ENCODE measurements around the gene RNASE11. TPM values are rescaled to one million over a fixed set of nuclear protein-coding genes. Genes with fewer than 3 reads are reported as not detected.

Gene RNASE11
- polyA plus RNA-seq, 1 donor (not counting 4 experiments of a cell fraction or from before 2014, with no cell fraction given), result not detected

DNA sequence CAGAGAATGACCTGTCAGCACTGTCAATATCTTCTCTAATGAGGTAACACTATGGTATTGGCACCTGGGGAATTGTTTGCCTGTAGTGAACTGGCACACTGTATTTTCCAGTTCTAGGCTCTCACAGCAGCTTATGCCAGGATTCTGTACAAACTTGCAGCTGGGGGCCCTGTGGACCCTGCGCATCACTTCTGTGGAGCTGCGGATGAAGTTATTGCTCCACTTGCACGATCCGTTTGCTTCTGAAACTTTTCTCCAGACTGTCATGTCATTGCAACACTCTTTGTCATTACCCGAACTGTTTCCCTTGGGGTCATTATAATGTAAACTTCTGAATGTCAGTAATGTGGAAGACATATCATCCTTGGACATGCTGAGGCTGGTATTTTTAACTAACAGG lies 3.9 kb downstream of the RNASE11 start:
- H3K9ac ChIP-seq (ENCODE audit: control insufficient read depth, extremely low read depth, insufficient read depth, low read length), result no peak overlapping the region
- no peak overlapping the region for H3K27ac ChIP-seq (ENCODE audit: control insufficient read depth, insufficient read depth, low read length)
- TF ChIP-seq EZH2 (IDR thresholded peaks at IDR 0.05; ENCODE audit: low read length), result no peak
- TF ChIP-seq, protein P1, sequence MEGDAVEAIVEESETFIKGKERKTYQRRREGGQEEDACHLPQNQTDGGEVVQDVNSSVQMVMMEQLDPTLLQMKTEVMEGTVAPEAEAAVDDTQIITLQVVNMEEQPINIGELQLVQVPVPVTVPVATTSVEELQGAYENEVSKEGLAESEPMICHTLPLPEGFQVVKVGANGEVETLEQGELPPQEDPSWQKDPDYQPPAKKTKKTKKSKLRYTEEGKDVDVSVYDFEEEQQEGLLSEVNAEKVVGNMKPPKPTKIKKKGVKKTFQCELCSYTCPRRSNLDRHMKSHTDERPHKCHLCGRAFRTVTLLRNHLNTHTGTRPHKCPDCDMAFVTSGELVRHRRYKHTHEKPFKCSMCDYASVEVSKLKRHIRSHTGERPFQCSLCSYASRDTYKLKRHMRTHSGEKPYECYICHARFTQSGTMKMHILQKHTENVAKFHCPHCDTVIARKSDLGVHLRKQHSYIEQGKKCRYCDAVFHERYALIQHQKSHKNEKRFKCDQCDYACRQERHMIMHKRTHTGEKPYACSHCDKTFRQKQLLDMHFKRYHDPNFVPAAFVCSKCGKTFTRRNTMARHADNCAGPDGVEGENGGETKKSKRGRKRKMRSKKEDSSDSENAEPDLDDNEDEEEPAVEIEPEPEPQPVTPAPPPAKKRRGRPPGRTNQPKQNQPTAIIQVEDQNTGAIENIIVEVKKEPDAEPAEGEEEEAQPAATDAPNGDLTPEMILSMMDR (optimal IDR thresholded peaks at IDR 0.05 in 1 of 3, IDR thresholded peaks at IDR 0.05 in 1 of 3, conservative IDR thresholded peaks at IDR 0.05 in 1 of 3; ENCODE audit: extremely low read depth in 1 of 3, insufficient read depth in 2 of 3, low read length in 3 of 3), result no peak
- DNase-seq (ENCODE audit: low read depth, low spot score), result no peak
- no peaks in the 10 kb centered on the region for H3K9me1 ChIP-seq (ENCODE audit: control insufficient read depth, extremely low read depth, insufficient read depth, low read length)
- peaks cover 3% of the 10 kb centered on the region for H3K27me3 ChIP-seq (ENCODE audit: control insufficient read depth, extremely low read depth, insufficient read depth, low read length)
- H3K36me3 ChIP-seq (ENCODE audit: control insufficient read depth in 2 of 2, extremely low read depth in 1 of 2, insufficient read depth in 2 of 2, low read length in 2 of 2), result no peaks in the 10 kb centered on the region
- H3K4me3 ChIP-seq (ENCODE audit: control insufficient read depth in 2 of 3, extremely low read depth in 1 of 3, insufficient read depth in 2 of 3, low read depth in 1 of 3, low read length in 3 of 3), result no peak overlapping the region
- dilution Hi-C loops (cut with MboI; ENCODE audit: extremely low pct_ligation_motif_present, low sequenced_read_pairs), result no loop called here
- no peak overlapping the region for H2AFZ ChIP-seq (ENCODE audit: control insufficient read depth, low read length)
- no peaks in the 10 kb centered on the region for H3K79me2 ChIP-seq (ENCODE audit: control insufficient read depth, insufficient read depth, low read length)
- no peak for FAIRE-seq
- H3K9me3 ChIP-seq (ENCODE audit: control insufficient read depth, low read depth, low read length), result no peaks in the 10 kb centered on the region
- H4K20me1 ChIP-seq (ENCODE audit: control insufficient read depth, extremely low read depth, insufficient read depth, low read length), result no peaks in the 10 kb centered on the region
- H3K4me2 ChIP-seq (ENCODE audit: control insufficient read depth, extremely low read depth, insufficient read depth, low read depth, low read length), result no peak overlapping the region
- H3K4me1 ChIP-seq (ENCODE audit: control insufficient read depth, extremely low read depth, insufficient read depth, low read length), result no peaks in the 10 kb centered on the region

GRCh38 chr14:20583142-20583541 lies 4.7 kb downstream of the RNASE11 start:
- Histone ChIP-seq H3K4me2 (ENCODE audit: control insufficient read depth, extremely low read depth, insufficient read depth, low read depth, low read length) (no peak overlapping the region), H4K20me1 (ENCODE audit: control insufficient read depth, extremely low read depth, insufficient read depth, low read length) (no peaks in the 10 kb centered on the region), H3K9me3 (ENCODE audit: control insufficient read depth, low read depth, low read length) (no peaks in the 10 kb centered on the region), H2AFZ (ENCODE audit: control insufficient read depth, low read length) (no peak overlapping the region), H3K4me3 (ENCODE audit: control insufficient read depth in 2 of 3, extremely low read depth in 1 of 3, insufficient read depth in 2 of 3, low read depth in 1 of 3, low read length in 3 of 3) (no peak overlapping the region), H3K27me3 (ENCODE audit: control insufficient read depth, extremely low read depth, insufficient read depth, low read length) (peaks cover 3% of the 10 kb centered on the region), H3K9ac (ENCODE audit: control insufficient read depth, extremely low read depth, insufficient read depth, low read length) (no peak overlapping the region), H3K9me1 (ENCODE audit: control insufficient read depth, extremely low read depth, insufficient read depth, low read length) (no peaks in the 10 kb centered on the region), H3K4me1 (ENCODE audit: control insufficient read depth, extremely low read depth, insufficient read depth, low read length) (no peaks in the 10 kb centered on the region), H3K36me3 (ENCODE audit: control insufficient read depth in 2 of 2, extremely low read depth in 1 of 2, insufficient read depth in 2 of 2, low read length in 2 of 2) (no peaks in the 10 kb centered on the region), H3K27ac (ENCODE audit: control insufficient read depth, insufficient read depth, low read length) (no peak overlapping the region), H3K79me2 (ENCODE audit: control insufficient read depth, insufficient read depth, low read length) (no peaks in the 10 kb centered on the region)
- TF ChIP-seq EZH2 (IDR thresholded peaks at IDR 0.05; ENCODE audit: low read length), result no peak
- TF ChIP-seq, protein P1 (optimal IDR thresholded peaks at IDR 0.05 in 1 of 3, IDR thresholded peaks at IDR 0.05 in 1 of 3, conservative IDR thresholded peaks at IDR 0.05 in 1 of 3; ENCODE audit: extremely low read depth in 1 of 3, insufficient read depth in 2 of 3, low read length in 3 of 3), result no peak
- DNase-seq (ENCODE audit: low read depth, low spot score) (no peak), FAIRE-seq (no peak)
- dilution Hi-C loops (cut with MboI; ENCODE audit: extremely low pct_ligation_motif_present, low sequenced_read_pairs), result no loop called here
